PFSK-1 (cell line): ENCODE measurements around the gene VTI1A.

Experiments used
- POLR2AphosphoS5 ChIP-seq: IDR thresholded peaks from 2 replicates; pipeline ENCODE4 v1.6.1; 2012; ENCODE audit warnings: low read depth, mild to moderate bottlenecking, control low read depth, low read length, moderate library complexity
- REST ChIP-seq, 2 experiments: IDR thresholded peaks; 2 replicates each; pipeline versions ENCODE4 v1.6.1 to v1.8.0; 2011 to 2012; ENCODE audit warnings: low read depth in 2 of 2, low read length in 2 of 2, control low read depth in 1 of 2, inconsistent platforms in 1 of 2, mild to moderate bottlenecking in 1 of 2, moderate library complexity in 1 of 2; ENCODE audit not compliant: insufficient read depth in 1 of 2

- no peak for TF ChIP-seq REST (IDR thresholded peaks at IDR 0.05; ENCODE audit: insufficient read depth in 1 of 2, low read depth in 2 of 2, low read length in 2 of 2)
- no peak for TF ChIP-seq POLR2AphosphoS5
Measured at GRCh38 chr10:112720178-112720577, 273.2 kb downstream of the VTI1A start.
